COLO668 (cell line): Measurements from ENCODE around the gene LIPA.
"Not testable (repeated sequence)": the region's sequence is repeated elsewhere in the genome, so short reads cannot be mapped to it uniquely, and the experiment has no call there.

Source experiments
- DNase-seq: peaks from one replicate; lab custom pipeline; 2025; ENCODE audit not compliant: unreplicated experiment; lab: John Stamatoyannopoulos, UW

The LIPA gene

GRCh38 chr10:89213191-89213808 is 38.3 kb downstream of the LIPA start:
- DNase-seq, result no peak

GRCh38 chr10:89210794-89211425 is 40.7 kb downstream of the LIPA start:
- no peak for DNase-seq

GRCh38 chr10:89209718-89210117 is 41.9 kb downstream of the LIPA start:
- DNase-seq, result no peak

GRCh38 chr10:89207801-89208551 is 43.6 kb downstream of the LIPA start:
- DNase-seq, result peak; percentile 49

DNA sequence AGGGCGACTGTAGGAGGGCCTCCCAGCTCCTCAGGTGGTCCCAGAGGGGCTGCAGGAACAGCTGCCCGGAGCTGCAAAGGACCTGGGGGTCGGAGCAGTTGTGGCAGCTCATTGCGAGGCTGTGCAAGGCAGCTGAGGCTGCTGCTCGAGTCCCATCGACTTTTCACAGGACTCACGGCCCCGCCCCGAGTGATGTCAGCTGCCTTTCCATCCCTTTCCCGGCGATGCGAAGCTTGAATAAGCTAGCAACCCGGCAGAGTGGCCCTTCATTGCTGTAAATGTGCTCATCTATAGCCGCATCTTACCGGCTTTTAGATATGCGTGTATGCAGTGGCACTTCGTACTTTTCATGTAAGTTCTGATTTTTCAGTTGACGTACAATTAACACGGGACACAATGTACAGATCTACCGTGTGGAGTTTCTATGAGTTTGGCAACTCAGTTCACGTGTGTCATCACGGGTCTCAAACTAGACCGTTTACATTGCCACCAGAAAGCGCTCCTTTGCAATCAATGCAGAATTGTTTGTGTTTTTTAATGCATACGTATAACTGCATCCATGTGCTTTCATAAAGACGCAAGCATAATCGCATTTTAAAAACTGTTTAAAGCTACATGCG is 44.3 kb downstream of the LIPA start, which contains the start of gene CH25H:
TSS of gene CH25H (minus strand) at position 137 of the 620 bp plus-strand sequence. CDS start at position 112, 25 bp downstream.
- peak; percentile 72 for DNase-seq

DNA sequence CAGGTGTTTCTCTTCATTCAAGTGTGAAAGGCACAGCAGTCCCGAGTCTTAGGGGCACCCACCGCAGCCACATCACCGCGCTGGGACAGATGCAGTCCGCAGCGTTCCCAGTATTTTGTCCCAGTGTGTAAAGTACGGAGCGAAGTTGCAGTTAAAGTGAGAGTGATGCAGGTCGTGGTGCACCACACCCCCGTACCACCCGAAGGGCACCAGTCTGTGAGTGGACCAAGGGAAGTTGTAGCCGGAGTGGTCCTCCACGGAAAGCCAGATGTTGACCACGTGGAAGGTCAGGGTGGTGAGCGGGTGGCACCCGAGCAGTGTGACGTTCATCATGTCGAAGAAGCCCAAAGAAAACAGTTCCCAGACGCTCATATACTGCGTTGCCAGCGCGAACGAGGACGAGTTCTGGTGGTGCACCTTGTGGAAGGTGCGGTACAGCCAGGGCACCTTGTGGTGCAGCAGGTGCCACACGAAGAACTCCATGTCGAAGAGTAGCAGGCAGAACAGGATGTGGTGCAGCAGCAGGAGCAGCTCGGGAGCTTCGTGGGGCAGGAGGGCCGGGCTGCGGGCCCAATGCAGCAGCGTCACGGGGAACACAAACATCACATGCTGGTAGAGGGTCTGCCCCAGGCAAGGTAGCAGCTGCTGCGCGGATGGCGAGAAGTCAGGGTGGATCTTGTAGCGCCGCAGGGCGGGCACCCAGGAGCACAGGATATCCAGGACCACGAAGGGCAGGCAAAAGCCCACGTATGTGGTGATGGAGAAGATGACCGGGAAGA is 45.0 kb downstream of the LIPA start:
- DNase-seq, result peak; percentile 47

GRCh38 chr10:89204621-89205185 is 46.9 kb downstream of the LIPA start:
- no peak for DNase-seq

GRCh38 chr10:89203237-89203636 is 48.3 kb downstream of the LIPA start:
- DNase-seq, result no peak

DNA sequence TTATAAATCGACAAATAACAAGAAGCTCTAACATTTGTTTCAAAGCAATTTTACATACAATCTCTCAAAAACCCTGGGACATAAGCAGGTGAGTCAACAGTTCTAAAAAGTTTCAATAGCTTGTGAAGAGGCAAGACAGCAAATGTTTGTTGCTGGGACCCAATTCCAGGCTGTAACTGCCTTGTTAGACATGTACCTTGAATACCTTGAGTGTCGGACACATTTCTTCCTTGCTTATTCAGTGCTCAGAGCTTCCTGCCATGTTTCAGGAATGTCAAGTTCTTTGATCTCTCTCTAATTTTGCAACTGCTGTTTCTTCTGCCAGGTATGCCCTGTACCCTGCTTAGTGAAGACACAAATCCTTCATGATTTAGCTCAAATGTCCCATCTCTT is 49.5 kb downstream of the LIPA start:
- no peak for DNase-seq

GRCh38 chr10:89201345-89202032 is 50.1 kb downstream of the LIPA start:
- DNase-seq, result no peak

DNA sequence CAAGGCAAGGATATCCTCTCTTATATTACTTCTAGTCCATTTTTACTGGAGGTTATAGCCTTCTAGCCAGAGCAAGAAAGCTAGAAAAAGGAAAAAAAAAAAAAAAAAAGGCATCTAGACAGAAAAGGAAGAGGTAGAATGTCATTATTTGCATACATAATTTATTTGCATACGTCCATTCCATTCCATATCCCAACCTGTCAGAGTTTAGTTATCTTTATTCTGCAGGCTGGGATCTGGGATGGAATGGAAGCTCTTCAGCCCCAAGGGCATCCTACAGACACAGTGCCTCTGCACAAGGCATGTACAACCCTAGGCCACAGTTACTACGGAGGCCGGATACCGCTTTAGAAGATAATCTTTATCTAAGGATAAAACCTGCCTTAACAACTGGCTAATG is 54.1 kb downstream of the LIPA start:
- no peak for DNase-seq

GRCh38 chr10:89191301-89191700 is 60.3 kb downstream of the LIPA start:
- not testable (repeated sequence) for DNase-seq

- no peak for DNase-seq
Observed at GRCh38 chr10:89189211-89189734, 62.3 kb downstream of the LIPA start.

- DNase-seq, result peak; percentile 13
Observed at GRCh38 chr10:89185658-89186057, 65.9 kb downstream of the LIPA start.

GRCh38 chr10:89184638-89185037 is 66.9 kb downstream of the LIPA start:
- no peak for DNase-seq

DNA sequence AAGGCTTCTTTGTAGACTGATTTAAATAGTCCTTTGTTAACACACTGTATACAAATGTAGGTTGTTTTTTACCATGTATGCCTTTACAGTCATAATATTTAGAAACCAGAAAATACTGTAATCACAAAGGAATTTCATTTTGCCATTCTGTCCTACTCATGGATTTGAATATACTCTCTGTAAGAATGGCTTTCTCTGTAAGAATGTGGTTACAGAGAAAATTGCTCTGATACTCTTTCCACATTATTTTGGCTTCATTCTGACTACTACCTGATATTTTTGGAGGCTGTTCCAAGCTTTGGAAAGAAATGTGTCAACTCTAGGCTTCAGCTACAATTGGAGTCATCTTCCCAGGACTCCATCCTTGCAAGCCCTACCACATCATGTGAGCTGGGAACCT is 68.0 kb downstream of the LIPA start:
- DNase-seq, result no peak

DNA sequence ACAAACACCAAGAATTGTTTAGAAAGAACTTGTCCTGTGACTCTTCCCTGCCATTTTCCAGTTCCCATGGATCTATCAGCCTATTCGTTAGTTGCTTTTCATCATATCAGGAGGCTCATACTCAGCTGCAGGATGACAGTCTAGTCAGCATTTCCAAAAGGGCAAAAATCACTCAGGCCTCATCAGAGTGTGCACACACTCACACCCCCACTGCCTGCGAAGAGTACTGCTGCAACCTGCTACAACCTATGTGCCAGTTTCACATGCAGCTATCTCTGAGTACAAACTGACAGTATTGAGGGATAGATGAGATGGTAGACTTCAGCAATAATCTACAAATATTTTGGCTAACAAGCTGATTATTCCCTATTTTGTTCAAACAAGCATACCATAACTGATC is 68.7 kb downstream of the LIPA start:
- no peak for DNase-seq

GRCh38 chr10:89175816-89176215 is 75.8 kb downstream of the LIPA start:
- no peak for DNase-seq

DNA sequence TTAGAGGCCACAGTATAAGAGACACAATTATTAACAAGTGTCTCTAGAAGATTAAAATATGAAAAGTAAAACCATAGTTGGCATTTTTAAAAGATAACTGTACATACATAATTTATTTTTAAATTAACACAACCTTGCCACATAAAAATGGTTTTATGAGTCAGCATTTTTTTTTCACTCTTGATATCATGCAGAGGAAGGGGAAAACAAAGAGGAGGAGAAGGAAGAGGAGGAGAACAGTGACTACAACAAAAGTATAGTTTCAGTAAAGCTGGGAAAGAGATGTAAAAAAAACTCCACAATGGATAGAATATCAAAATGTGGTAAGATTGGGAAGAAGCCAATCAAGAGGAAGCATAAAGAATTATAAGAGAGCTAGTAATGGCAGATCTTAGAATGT is 78.5 kb downstream of the LIPA start:
- DNase-seq, result no peak

- DNase-seq, result no peak
Observed at GRCh38 chr10:89171996-89172395, 79.6 kb downstream of the LIPA start.
